Pons (tissue), 1 donor: ENCODE measurements around the gene ANKRD61.
"Not testable (repeated sequence)": the region's sequence is repeated elsewhere in the genome, so short reads cannot be mapped to it uniquely, and the experiment has no call there.

Source experiments
- DNase-seq: peaks from one replicate; pipeline ENCODE4 v3.0.0-alpha.2; 2016; ENCODE audit warnings: low spot score

ANKRD61 gene

DNA sequence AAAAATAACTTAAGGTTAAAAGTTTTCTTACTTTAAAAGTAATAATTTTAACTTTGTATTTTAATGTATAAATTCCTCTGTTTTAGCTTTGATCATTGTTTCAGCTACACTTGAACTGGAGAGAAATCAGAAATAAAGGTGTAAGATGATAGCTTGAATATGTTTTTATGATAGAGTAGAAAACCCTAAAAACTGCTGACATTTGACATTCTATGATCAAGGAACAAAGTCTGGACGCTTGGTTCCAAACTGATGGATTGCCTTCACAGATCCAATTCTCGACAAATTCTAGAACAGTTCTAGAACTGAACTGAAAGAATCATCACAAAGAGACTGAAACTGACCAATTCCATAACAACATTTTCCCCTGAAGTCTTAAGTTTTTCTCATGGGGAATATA, at the start of gene ANKRD61:
Gene ANKRD61 (plus strand): TSS at position 389 of the 400 bp plus-strand sequence. CDS start 0 bp downstream, at position 389.
- no peak for DNase-seq

DNA sequence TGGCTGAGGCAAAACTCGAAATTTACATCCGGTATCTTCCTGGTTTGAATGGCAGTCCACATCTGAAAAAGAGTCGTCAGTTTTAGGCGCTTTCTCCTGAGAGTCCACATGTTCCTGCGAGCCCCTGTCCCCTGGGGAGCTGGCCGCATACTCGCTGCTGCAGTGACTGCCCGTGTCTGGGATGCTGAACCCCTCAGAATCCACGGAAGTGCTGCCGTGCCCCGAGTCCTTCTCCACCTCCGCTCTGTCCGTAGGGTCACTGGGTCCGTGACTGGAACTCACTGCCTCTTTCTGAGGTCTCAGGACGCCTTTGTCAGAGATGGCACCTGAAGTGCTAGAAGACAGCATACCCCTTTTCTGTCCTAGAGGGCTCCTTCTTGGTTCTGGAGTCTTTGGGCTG, 44.1 kb upstream of the ANKRD61 start:
- DNase-seq = not testable (repeated sequence)

DNA sequence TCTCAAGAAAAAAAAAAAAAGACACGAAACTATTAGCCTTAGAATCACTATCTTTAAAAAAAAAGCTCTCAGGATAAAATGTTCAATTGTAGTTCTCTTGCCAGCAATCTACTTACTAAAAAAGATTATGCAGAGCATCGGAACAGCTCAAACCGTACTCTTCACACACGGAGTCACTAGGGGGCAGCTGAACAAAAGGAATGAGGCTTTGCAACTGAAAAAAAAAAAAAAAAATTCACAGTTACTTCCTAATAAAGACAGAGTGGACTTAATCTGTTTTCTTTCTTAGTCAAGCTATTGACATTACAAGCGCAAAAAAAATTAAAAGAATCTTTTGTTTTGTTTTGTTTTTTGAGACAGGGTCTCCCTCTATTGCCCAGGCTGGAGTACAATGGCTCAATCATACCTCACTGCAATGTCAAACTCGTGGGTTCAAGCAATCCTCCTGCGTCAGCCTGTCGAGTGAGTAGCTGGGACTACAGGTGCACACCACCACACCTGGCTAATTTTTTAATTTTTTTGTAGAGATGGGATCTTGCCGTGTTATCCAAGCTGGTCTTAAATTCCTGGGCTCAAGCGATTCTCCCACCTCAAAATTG, 33.9 kb upstream of the ANKRD61 start:
- peak; percentile 79 for DNase-seq

DNA sequence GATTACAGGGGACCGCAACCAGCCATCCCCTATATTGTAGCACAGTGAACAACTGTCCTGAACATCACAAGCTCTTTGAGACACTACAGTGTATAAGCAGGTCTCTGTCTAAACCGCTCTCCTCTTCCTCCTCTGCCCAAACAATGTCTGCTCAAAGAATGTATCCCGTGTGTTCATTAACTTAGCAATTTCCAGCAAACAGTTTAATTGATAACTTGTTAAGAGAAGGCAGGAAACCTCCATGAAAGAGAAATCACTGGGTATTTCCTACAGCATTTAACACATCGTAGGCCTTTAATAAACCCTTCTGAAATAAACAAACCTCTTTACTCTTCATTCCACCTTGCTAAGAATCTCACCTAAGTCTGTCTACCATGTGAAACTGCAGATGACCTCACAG, 23.8 kb upstream of the ANKRD61 start:
- no peak for DNase-seq

DNA sequence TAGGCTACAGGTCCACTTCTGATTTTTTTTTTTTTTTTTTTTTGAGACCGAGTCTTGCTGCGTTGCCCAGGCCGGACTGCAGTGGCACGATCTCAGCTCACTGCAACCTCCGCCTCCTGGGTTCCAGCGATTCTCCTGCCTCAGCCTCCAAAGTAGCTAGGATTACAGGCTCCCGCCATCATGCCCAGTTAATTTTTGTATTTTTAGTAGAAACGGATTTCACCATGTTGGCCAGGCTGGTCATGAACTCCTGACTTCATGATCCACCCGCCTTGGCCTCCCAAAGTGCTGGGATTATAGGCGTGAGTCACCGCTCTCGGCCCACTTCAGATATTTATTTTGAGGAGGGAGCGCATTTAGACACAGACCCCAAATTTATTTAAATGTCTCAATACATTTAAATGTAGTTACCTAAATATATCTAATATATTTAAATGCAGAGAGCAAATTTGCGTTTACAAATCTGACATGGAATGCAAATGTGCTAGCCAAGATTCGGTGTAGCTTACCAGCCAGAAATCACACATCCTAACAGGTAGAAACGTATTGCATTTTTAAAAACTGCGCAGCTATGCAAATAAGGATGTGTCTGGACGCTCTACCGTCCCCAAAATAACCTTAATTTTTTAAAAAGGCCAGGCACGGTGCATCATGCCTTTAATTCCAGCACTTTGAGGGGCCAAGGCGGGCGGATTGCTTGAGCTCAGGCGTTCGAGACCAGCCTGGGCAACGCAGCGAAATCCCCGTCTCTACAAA, 23.2 kb upstream of the ANKRD61 start:
- not testable (repeated sequence) for DNase-seq

DNA sequence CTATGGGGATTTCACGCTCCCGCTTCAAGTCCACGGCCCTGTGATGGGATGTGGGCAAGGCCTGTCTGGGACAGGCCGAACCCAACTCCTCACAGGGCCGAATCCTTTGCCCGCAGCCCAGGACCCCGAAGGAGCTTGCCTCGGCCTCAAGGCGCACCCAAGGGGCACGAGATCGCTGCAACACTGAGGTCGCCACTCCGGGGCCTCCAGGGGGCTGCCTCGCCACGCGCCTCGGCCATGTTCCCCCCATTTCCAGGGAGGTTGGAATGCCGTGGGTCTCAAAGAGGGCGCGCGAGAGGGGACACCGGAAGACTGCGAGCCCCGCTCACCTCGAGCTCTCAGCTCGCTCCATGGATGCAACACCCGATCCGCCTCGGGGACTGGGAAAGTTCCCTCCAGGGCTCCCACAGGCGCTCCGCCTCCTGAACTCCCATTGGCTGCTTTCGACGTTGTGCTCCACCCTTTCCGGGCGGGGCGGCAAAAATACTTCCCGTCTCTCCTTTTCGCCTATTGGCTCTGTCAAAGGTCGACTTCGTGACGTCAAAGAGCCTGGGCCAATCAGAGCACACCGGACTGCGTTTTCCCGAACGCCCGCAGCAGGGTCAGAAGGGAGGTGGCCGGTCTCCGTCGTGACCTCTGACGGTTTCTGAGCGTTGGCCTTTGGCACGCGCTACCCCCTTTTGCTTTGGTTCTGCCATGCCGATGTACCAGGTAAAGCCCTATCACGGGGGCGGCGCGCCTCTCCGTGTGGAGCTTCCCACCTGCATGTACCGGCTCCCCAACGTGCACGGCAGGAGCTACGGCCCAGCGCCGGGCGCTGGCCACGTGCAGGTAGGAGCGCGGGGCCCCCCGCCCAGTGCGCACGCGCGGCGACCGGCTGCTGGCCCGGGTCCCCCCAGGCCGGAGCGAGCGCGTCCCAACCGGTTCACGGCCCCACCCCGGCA, 22.2 kb upstream of the ANKRD61 start, which contains the start of the genes AIMP2 and PMS2:
Gene AIMP2 (plus strand): TSS at position 605 of the 944 bp plus-strand sequence. CDS start 92 bp downstream, at position 697.
Gene PMS2 (minus strand): TSS at position 382 of the 944 bp plus-strand sequence. CDS start 30 bp downstream, at position 352.
- DNase-seq = peak; percentile 99

DNA sequence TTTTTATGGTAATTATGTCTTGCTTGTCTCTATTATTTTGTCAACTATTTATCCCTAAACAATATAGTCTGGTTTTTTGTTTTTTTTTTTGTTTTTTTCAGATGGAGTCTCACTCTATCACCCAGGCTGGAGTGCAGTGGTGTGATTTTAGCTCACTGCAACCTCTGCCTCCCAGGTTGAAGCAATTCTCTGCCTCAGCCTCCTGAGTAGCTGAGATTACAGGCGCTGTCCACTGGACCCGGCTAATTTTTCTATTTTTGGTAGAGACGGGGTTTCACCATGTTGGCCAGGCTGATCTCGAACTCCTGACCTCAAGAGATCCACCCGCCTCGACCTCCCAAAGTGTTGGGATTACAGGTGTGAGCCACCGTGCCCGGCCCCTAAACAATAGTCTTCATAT, 20.8 kb upstream of the ANKRD61 start:
- not testable (repeated sequence) for DNase-seq

DNA sequence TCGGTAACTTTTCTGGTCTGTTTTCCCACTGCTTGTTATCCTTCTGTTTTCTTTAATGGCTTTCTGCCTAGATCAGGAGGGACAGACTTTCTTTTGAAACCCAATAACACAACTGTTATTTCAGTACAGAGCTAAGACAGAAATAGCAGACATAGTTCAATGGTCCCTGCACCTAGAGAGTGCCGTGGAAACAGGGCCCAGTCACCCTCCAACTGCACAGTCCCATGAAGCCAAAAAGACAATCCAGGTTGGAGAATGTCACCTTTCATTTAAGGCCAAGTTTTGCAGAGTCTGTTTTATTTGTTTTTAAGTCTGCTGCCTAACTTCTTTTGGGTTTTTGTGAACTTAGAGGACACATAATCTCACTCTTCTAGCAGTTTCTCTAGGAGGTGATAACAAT, 19.6 kb upstream of the ANKRD61 start:
- DNase-seq = no peak

DNA sequence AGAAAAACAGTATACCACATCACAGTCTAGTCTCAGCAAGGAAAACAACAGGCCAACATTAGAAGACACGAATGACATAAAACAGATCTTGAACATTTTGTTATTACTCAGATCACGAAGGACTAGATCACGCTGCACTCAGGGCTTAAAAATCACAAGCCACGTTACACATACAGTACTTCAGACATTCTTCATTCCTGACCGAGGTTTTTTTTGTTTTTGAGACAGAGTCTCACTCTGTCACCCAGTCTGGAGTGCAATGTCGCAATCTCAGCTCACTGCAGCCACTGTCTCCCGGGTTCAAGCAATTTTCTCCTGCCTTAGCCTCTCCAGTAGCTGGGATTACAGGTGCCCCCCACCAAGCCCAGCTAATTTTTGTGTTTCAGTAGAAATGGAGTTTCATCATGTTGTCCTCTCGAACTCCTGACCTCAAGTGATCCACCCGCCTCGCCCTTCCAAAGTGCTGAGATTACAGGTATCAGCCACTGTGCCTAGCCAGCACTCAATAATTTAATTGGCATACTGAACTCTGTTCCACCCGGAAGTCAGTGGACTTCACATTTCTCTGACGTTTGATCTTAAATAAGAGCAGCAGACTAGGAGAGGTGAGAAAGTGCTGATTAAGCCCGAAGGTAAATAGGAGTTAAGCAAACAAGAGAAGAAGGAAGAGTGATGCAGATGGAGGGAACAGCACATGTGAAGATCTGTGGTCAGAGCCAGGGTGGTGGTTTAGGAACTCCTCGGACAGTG, 18.6 kb upstream of the ANKRD61 start:
- no peak for DNase-seq

DNA sequence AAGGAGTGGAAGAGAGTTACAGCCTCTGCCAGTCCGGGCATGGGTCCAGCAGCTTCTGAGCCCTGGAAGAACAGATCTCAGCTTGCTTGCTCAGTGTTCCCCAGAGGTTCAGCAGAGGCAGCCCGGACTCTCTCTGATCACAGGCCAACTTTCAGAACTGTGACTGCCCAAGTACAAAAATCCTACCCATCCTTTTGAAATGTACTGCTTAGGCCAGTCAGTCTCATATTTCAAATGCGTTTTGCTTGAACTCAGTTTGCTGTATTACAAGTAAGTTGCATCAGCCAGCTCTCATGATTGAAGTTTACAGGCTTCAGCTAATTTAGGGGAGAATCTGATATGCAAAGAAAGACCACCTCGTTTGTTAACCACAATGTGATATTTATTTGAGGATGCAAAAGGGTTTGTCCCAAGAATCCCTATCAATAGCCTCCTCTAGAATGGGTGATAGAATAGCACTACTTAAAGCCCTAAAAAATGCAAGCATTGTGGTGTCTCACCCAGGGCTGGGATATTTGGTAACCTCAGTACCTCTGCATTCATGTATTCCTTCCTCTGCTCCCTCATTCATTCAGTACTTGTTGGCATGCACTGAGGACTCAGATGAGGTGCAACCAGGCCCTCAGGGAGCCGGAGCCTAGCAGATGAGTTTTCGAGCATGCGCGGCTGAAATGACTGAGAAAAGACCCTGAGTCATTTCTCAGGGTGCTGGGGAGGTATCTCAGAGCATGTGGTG, 15.1 kb upstream of the ANKRD61 start:
- peak; percentile 29 for DNase-seq

DNA sequence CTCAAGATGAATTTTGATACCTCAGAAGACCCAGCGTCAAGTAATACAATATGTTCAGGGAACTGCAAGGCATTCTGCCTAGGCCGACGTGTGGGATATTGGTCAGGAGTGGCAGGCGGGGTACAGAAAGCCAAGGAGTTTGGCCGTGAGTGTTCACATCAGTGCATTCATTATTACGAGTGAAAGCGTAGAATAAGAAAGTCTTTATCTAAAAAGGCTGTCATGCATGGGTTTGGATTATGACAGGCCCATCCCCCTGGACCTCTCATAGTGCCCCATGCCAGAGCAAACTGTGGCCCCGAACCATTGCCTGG, 14.6 kb upstream of the ANKRD61 start:
- DNase-seq = no peak

DNA sequence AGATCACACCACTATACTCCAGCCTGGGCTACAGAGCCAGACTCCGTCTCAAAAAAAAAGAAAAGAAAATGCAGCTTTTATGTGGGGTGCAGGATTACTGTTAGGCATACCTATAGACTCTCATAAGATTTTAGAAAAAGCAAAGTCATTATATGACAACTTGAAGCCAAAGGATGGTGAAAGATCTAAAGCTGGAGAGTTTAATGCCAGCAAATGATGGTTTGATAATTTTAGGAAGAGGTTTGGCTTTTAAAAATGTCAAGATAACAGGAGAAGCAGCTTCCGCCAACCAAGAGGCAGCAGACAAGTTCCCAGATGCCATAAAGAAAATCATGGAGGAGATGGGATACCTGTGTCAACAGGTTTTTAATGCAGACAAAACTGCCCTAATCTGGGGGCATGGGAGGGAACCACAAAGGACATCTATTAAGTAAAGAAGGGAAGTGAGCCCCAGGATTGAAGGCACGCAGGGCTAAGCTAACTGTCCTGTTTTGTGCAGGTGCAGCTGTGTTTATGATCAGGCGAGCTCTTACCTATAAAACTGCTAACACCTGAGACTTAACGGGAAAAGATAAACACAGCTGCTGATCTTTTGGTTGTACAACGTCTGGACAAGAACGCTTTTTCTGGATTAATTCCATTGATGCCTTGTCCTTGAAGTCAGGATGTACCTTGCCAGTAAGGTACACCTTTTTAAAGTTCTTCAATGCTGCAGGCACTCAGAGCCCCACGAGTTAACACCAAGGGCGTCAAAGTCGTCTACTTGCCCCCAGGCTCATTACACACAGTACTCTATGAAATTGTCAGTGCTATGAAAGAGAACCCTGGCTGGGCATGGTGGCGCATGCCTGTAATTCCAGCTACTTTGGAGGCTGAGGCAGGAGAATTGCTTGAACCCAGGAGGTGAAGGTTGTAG, 10.5 kb upstream of the ANKRD61 start:
- DNase-seq = no peak

DNA sequence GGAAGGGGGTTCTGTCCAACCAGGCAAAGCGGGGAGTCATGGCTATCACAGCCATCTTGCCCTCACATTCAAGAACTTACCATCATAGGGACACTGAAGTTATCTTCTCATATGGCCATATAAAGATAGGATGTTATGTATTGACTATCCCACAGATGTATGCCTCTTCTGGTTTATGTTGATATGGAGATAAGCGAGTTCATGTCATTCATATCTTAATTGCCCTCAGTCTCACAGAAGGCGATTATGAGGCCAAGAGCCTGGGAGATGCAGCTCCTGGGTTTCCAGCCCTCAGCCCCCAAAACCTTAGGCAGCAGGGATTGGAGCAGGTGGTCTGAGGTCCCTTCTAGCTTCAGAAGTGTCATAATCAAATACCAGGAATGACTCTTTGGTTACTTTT, 8.5 kb upstream of the ANKRD61 start:
- DNase-seq = no peak

DNA sequence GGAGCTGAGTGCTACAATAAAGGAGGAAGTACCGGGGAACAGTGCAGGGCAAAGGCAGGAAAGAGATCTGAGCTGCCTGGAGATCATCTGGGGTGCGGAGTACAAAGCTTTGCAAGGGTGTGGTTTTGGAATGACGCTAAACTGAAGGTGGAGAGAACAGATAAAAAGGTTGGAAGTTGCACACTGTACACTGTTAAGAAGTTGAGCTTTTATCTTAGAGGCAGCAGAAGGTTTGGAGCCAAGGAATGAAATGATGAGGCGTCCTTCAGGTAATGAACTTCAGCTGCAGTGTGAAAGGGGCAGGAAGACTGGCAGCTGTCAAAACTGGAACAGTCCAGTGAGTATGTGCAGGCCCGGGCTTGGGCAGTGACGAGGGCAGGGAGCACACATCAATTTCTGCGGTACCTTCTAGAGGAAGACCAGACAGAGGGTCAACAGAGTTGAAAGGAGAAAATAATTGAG, 7.2 kb upstream of the ANKRD61 start:
- no peak for DNase-seq

DNA sequence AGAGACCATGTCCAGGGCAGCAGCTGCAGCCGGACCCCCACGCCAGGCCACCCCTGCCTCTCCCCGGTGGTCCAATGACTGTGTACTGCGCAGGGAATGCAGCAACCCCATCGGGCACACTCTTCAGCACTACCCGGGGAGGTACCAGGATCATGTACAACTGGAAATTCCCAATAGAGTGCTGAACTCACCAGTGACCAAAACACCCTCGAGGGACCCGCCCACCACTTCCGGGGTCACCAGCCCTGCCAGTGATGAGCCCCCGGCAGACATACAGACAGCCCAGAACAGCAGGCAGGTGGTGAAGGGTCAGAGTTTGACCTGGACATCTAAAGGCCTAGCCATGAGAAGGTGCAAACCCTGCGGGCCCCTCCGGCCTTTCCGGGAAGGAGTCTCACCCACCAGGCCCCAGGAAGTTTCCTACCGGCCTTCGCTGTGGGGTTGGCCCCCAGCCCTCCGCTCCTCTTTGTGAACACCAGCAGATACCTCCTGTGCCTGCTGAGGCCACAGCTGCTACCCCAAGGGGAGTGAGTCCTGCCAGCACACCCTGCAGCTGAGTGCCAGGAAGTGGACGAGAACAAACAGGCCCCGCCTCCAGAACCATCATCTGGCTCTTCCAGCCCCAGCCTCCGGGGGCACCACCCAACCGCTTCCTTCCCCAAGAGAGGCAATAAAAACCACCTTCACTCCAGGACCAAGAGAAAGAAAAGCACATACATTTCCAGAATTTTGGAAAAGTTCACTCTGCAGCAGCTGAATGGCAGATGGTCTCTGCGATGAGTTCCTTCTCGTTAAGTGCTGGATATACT, 5.0 kb upstream of the ANKRD61 start:
- peak; percentile 44 for DNase-seq

DNA sequence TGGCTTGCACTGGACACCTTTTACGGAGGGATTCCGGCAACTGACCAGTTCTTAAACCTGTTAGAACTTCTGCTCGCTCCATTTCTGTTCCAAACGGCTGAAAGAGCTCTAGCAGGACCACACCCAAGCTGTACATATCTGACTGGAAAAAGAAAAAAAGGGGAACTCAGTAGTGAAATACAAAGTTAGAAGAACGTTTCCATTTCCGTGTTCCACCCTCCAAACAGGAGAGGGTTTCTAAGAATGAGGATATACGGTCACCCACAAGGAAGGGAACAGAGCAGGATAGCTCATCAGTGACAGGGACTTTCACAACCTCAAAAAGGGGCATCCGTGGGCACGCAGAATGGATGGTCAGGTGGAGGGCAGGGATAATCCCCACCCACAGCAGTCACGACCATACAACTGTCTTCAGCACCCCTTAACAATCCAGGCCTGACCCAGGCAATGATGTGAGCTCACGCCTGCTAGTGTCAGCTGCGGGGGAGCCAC, 4.3 kb upstream of the ANKRD61 start:
- DNase-seq = peak; percentile 8

DNA sequence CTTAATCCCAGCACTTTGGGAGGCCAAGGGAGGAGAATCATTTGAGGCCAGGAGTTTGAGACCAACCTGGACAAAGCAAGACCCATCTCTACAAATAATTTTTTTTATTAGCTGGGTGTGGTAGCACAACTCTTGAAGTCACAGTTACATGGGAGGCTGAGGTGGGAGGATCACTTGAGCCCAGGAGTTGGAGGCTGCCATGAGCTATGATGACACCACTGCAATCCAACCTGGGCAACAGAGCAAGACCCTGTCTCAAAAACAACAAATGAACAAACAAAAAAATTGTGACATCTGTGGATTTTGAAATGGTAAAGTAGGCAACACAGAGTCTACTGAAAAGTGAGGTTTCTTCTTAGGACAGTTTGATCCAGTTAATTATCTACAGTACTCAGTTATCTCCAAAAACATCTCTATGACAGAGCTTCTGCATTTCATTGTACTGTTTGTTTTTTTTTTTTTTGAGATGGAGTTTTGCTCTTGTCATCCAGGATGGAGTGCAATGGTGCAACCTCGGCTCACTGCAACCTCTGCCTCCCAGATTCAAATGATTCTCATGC, 3.3 kb upstream of the ANKRD61 start:
- no peak for DNase-seq

DNA sequence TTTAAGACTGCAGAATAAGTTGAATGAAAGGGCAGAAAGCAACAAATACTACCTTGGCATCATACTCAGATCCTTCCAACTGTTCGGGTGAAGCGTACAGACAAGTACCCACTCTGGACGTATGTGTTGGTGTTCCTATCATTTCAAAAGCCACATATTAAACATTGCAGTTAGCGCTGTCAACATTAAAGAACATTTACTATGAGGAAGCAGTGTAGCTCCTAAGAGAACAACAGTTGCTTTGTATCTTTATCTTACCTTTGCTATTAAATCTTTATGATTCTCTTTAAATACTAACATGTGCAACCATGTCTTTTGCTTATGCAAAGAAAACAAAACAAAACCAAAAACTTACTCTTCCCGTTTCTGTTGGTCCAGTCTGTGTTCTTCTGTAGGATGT, 2.6 kb upstream of the ANKRD61 start:
- DNase-seq = no peak

DNA sequence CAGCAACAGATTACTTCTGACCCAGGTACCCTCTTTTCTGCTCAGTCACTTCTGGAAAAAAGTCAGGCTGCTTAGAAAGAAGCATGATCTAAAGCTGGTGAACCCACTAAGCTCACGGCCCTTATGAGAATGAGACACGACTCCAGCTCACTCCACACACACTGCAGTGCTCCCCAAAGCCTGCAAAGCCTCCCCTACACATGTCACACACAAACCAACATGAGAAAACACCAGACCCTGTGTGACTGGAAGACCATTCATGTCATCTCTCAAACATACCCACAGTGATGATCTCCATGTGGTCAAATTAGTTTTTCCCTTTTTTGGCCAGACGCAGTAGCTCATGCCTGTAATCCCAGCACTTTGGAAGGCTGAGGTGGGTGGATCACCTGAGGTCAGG, 391 bp downstream of the ANKRD61 start:
- no peak for DNase-seq
